Parathyroid adenoma (tissue), 2 donors: ENCODE data around the gene PTMA.

Experiments
- H2AFZ ChIP-seq: fragments of 300-600 bp; sonication (generic); one replicate; pipeline ENCODE4 v1.7.0; 2017; ENCODE audit warnings: antibody characterized with exemption, mild to moderate bottlenecking
- H3K27ac ChIP-seq: fragments of 300-600 bp; sonication (generic); one replicate; pipeline ENCODE4 v1.7.0; 2017
- H3K27me3 ChIP-seq: fragments of 300-600 bp; sonication (generic); one replicate; pipeline ENCODE4 v1.7.0; 2017; ENCODE audit warnings: low read length; ENCODE audit not compliant: control insufficient read depth, insufficient read depth
- H3K36me3 ChIP-seq: fragments of 300-600 bp; sonication (generic); one replicate; pipeline ENCODE4 v1.7.0; 2017; ENCODE audit warnings: low read length; ENCODE audit not compliant: control insufficient read depth, insufficient read depth
- H3K4me1 ChIP-seq: fragments of 300-600 bp; sonication (generic); one replicate; pipeline ENCODE4 v1.7.0; 2017; ENCODE audit warnings: control low read depth
- H3K4me2 ChIP-seq: fragments of 300-600 bp; sonication (generic); one replicate; pipeline ENCODE4 v1.7.0; 2017; ENCODE audit warnings: low read length
- H3K4me3 ChIP-seq: fragments of 300-600 bp; sonication (generic); one replicate; pipeline ENCODE4 v1.7.0; 2017; ENCODE audit warnings: low read depth, low read length
- H3K79me2 ChIP-seq: fragments of 300-600 bp; sonication (generic); one replicate; pipeline ENCODE4 v1.7.0; 2017; ENCODE audit warnings: control low read depth
- H3K9ac ChIP-seq: fragments of 300-600 bp; sonication (generic); one replicate; pipeline ENCODE4 v1.7.0; 2017; ENCODE audit warnings: mild to moderate bottlenecking
- H3K9me3 ChIP-seq: fragments of 300-600 bp; sonication (generic); one replicate; pipeline ENCODE4 v1.7.0; 2017; ENCODE audit warnings: low read length; ENCODE audit not compliant: control insufficient read depth
- TF ChIP-seq, protein P1 (sequence below): fragments of 300-600 bp; sonication (generic); IDR thresholded peaks from one replicate; pipeline ENCODE4 v1.7.0; 2017; ENCODE audit warnings: antibody characterized with exemption, mild to moderate bottlenecking
- donor health status: primary hyperparathyroidism.

PTMA gene

DNA sequence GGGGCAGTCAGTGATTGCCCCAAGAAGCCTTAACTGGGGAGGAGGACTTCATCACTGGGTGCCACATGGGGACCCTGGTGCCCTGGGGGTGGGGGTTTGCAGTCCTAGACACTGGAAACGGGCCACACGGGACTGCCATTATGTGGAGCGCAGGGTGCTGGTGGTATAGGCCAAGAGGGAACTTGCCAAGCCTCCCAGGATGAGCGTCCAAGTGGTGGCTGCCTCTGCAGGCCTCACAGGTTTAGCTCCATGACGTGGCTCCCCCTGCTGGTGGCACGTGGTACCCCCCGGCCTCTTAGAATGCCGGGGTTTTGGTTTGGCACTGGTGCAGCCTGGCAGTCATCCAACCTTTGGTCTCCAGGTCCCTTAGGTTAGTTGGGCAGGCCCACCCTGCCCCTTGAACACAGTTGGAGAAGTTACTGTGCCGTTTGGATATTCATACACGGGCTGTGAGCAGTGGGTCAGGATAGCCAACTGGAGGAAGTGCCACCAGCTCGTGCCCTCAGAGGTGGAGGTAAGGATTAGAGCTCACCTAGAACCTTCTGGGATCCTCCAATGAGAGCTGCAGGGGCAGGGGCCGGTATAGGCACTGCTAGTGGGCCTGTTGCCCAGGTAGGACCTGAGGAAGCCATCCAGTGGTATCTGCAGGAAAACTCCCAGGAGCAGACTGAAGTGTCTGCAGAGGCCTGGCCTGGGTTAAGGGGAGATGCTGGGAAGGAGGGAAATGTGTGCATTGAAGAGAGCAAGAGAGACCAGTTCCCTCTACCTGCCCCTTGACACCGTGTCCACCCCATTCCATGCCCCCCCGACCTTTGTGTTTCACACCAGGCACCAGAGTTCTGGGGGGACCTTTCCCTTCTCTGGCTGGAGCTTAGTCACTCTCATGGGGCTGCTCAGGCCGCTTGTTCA lies 5.7 kb downstream of the PTMA start:
- Histone ChIP-seq H2AFZ (no peak overlapping the region), H3K4me1 (peaks cover 16% of the 10 kb centered on the region), H3K4me2 (no peak overlapping the region), H3K27me3 (no peaks in the 10 kb centered on the region), H3K9ac (no peak overlapping the region), H3K79me2 (peaks cover 12% of the 10 kb centered on the region), H3K4me3 (no peak overlapping the region), H3K27ac (peak overlapping the region; percentile 0), H3K9me3 (no peaks in the 10 kb centered on the region), H3K36me3 (no peaks in the 10 kb centered on the region)
- TF ChIP-seq, protein P1, sequence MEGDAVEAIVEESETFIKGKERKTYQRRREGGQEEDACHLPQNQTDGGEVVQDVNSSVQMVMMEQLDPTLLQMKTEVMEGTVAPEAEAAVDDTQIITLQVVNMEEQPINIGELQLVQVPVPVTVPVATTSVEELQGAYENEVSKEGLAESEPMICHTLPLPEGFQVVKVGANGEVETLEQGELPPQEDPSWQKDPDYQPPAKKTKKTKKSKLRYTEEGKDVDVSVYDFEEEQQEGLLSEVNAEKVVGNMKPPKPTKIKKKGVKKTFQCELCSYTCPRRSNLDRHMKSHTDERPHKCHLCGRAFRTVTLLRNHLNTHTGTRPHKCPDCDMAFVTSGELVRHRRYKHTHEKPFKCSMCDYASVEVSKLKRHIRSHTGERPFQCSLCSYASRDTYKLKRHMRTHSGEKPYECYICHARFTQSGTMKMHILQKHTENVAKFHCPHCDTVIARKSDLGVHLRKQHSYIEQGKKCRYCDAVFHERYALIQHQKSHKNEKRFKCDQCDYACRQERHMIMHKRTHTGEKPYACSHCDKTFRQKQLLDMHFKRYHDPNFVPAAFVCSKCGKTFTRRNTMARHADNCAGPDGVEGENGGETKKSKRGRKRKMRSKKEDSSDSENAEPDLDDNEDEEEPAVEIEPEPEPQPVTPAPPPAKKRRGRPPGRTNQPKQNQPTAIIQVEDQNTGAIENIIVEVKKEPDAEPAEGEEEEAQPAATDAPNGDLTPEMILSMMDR, result peak; percentile 97

DNA sequence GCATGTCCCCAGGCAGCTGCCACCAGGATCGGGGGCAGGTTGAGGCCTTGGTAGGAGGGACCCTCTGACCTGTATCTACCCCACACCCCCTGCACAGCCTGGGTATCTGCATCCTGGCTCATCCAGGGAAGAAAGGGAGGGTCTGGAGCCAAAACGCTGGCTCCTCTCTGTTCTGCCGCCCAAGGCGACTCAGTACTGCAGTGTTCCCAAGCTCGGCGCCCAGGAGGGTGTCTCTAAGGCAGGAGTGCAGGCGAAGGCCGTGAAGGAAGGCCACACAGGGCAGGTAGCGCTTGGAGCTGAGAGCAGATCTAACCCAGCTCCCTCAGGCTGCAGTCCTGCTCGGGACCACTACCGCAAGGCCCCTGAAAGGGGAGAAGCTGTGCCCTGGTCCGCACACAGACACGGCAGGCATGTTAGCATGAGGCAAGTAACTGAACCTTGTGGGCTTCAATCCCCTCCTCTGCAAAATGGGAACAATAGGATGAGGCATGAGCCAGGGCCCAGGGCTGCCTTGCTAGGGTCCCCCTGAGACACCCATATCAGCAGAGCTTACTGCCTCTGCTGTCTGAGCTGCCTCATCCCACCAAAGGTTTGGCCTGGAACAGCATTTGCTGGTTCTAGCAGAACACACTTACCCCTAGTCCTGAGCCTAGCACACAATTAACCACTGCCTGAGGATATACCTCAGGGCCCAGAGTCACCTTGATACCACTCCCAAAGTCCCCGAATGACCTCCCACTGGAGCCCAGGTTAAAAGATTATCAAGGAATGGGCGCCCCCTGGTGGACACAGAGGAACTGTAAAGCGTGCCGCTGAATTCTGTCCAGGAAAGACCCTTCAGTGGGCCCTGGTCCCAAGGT lies 6.5 kb downstream of the PTMA start:
- H3K27ac ChIP-seq, result no peak overlapping the region
- H3K36me3 ChIP-seq, result no peaks in the 10 kb centered on the region
- H3K4me2 ChIP-seq, result no peak overlapping the region
- H3K4me3 ChIP-seq, result no peak overlapping the region
- H3K9me3 ChIP-seq, result no peaks in the 10 kb centered on the region
- TF ChIP-seq, protein P1, result peak; percentile 95
- H2AFZ ChIP-seq, result no peak overlapping the region
- peaks cover 8% of the 10 kb centered on the region for H3K79me2 ChIP-seq
- H3K4me1 ChIP-seq, result peaks cover 16% of the 10 kb centered on the region
- no peaks in the 10 kb centered on the region for H3K27me3 ChIP-seq
- H3K9ac ChIP-seq, result no peak overlapping the region

DNA sequence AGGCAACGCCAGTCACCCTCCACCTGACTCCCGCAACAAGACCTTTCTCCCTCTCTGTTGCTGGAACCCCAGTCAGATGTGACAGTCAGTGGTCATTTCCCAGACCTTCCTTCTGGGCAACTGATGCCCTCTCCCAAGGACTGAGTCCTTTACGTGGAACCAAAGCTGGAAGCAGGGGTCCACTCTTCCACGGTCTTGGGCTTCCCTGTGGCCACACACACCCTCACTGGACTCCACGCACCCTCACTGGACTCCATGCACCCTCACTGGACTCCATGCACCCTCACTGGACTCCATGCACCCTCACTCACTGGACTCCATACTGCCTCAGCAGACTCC lies 7.1 kb downstream of the PTMA start:
- Histone ChIP-seq H3K27ac (no peak overlapping the region), H3K4me3 (no peak overlapping the region), H3K36me3 (no peaks in the 10 kb centered on the region), H3K9ac (no peak overlapping the region), H3K9me3 (no peaks in the 10 kb centered on the region), H3K27me3 (no peaks in the 10 kb centered on the region), H3K79me2 (peaks cover 7% of the 10 kb centered on the region), H3K4me1 (peaks cover 16% of the 10 kb centered on the region), H2AFZ (no peak overlapping the region), H3K4me2 (no peak overlapping the region)
- TF ChIP-seq, protein P1, result no peak

DNA sequence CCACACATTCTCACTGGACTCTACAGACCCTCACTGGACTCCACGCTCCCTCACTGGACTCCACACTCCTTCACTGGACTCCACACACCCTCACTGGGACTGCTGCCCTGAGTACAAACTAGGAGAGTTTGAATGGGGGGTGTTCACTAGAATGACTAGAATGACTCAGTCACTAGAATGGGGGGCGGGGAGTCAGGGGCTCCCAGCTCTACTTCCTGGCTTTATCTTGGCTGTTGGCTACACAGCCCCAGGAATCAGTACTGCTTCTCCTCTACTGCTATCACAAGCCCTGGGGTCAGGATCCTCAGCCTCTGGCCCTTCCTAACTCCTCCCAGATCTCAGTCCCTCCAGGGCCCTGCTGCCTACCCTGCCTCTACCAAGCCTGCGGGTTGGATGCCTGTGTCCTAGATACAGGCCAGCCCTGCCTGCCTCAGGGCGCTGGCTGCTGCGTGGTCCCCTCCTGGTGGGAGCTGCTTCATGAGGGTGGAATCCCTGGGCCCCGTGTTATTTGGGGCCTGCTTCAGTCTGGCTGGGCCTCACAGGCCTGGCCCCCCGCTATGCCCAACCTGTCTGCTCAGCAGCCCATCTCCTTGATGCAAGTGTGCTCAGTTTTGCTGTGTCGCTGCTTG lies 7.8 kb downstream of the PTMA start:
- TF ChIP-seq, protein P1, result no peak
- H3K4me2 ChIP-seq, result no peak overlapping the region
- peaks cover 7% of the 10 kb centered on the region for H3K79me2 ChIP-seq
- H3K4me3 ChIP-seq, result no peak overlapping the region
- no peak overlapping the region for H2AFZ ChIP-seq
- no peak overlapping the region for H3K9ac ChIP-seq
- no peaks in the 10 kb centered on the region for H3K9me3 ChIP-seq
- peaks cover 16% of the 10 kb centered on the region for H3K4me1 ChIP-seq
- no peak overlapping the region for H3K27ac ChIP-seq
- H3K36me3 ChIP-seq, result no peaks in the 10 kb centered on the region
- H3K27me3 ChIP-seq, result no peaks in the 10 kb centered on the region
